ENCODE data around the gene CCNB2. TPM values are rescaled to one million over a fixed set of nuclear protein-coding genes. Genes with fewer than 3 reads are reported as not detected.

Gene CCNB2
- total RNA-seq, 1 experiment from 2014 or later: 129 TPM

- intact Hi-C loops (cut with micrococcal nuclease; ENCODE audit: unreplicated experiment): no loop called here
- no TSS peak for BruUV-seq (replicated peaks)
- no peaks in the 10 kb centered on the region for H3K9me3 ChIP-seq (ENCODE audit: low read depth, low read length, poor library complexity, severe bottlenecking)
- no peak for DNase-seq (ENCODE audit: low spot score)
- TF ChIP-seq EZH2 (IDR thresholded peaks at IDR 0.05; ENCODE audit: borderline replicate concordance, low read depth, low read length, poor library complexity, severe bottlenecking): no peak
- TF ChIP-seq CTCF (conservative IDR thresholded peaks at IDR 0.05; ENCODE audit: low read depth, low read length): no peak
- no peaks in the 10 kb centered on the region for H3K4me1 ChIP-seq (ENCODE audit: insufficient read depth, low read length, poor library complexity, severe bottlenecking)
- ChIA-PET CTCF (no interaction called here), POLR2A (ENCODE audit: low non-redundant PET) (no interaction called here)
- no peak overlapping the region for H3K27ac ChIP-seq (ENCODE audit: low read depth, low read length, poor library complexity, severe bottlenecking)
- H3K4me3 ChIP-seq (ENCODE audit: low read depth, low read length, poor library complexity, severe bottlenecking): no peak overlapping the region
- H3K36me3 ChIP-seq (ENCODE audit: insufficient read depth, low read length, poor library complexity, severe bottlenecking): peaks cover 53% of the 10 kb centered on the region
- no peaks in the 10 kb centered on the region for H3K27me3 ChIP-seq (replicated peaks; ENCODE audit: insufficient read depth, low read depth, low read length, poor library complexity)
Observed at GRCh38 chr15:59063042-59063441, 41.9 kb upstream of the CCNB2 start.

GRCh38 chr15:59069430-59069829, 35.5 kb upstream of the CCNB2 start:
- no peaks in the 10 kb centered on the region for H3K4me1 ChIP-seq (ENCODE audit: insufficient read depth, low read length, poor library complexity, severe bottlenecking)
- H3K27me3 ChIP-seq (replicated peaks; ENCODE audit: insufficient read depth, low read depth, low read length, poor library complexity): no peaks in the 10 kb centered on the region
- H3K4me3 ChIP-seq (ENCODE audit: low read depth, low read length, poor library complexity, severe bottlenecking): no peak overlapping the region
- ChIA-PET POLR2A (ENCODE audit: low non-redundant PET) (no interaction called here), CTCF (no interaction called here)
- H3K9me3 ChIP-seq (ENCODE audit: low read depth, low read length, poor library complexity, severe bottlenecking): peaks cover 8% of the 10 kb centered on the region
- no TSS peak for BruUV-seq (replicated peaks)
- peaks cover 41% of the 10 kb centered on the region for H3K36me3 ChIP-seq (ENCODE audit: insufficient read depth, low read length, poor library complexity, severe bottlenecking)
- TF ChIP-seq CTCF (conservative IDR thresholded peaks at IDR 0.05; ENCODE audit: low read depth, low read length) (no peak), EZH2 (IDR thresholded peaks at IDR 0.05; ENCODE audit: borderline replicate concordance, low read depth, low read length, poor library complexity, severe bottlenecking) (no peak)
- no peak for DNase-seq (ENCODE audit: low spot score)
- no peak overlapping the region for H3K27ac ChIP-seq (ENCODE audit: low read depth, low read length, poor library complexity, severe bottlenecking)
- intact Hi-C loops (cut with micrococcal nuclease; ENCODE audit: unreplicated experiment): no loop called here

- Histone ChIP-seq H3K9me3 (ENCODE audit: low read depth, low read length, poor library complexity, severe bottlenecking) (peaks cover 8% of the 10 kb centered on the region), H3K36me3 (ENCODE audit: insufficient read depth, low read length, poor library complexity, severe bottlenecking) (peaks cover 25% of the 10 kb centered on the region), H3K27ac (ENCODE audit: low read depth, low read length, poor library complexity, severe bottlenecking) (no peak overlapping the region), H3K27me3 (replicated peaks; ENCODE audit: insufficient read depth, low read depth, low read length, poor library complexity) (no peaks in the 10 kb centered on the region), H3K4me1 (ENCODE audit: insufficient read depth, low read length, poor library complexity, severe bottlenecking) (no peaks in the 10 kb centered on the region), H3K4me3 (ENCODE audit: low read depth, low read length, poor library complexity, severe bottlenecking) (no peak overlapping the region)
- TF ChIP-seq CTCF (conservative IDR thresholded peaks at IDR 0.05; ENCODE audit: low read depth, low read length) (no peak), EZH2 (IDR thresholded peaks at IDR 0.05; ENCODE audit: borderline replicate concordance, low read depth, low read length, poor library complexity, severe bottlenecking) (no peak)
- no TSS peak for BruUV-seq (replicated peaks)
- ChIA-PET POLR2A (ENCODE audit: low non-redundant PET) (no interaction called here), CTCF (no interaction called here)
- intact Hi-C loops (cut with micrococcal nuclease; ENCODE audit: unreplicated experiment): no loop called here
- DNase-seq (ENCODE audit: low spot score): no peak
Observed at GRCh38 chr15:59074607-59075006, 30.3 kb upstream of the CCNB2 start.
